Measurements from ENCODE around the gene ECHS1.
A peak's percentile ranks its signal among the peaks of the same experiment; 100 is the strongest.
"Not testable (repeated sequence)": the region's sequence is repeated elsewhere in the genome, so short reads cannot be mapped to it uniquely, and the experiment has no call there.

Gene ECHS1

GRCh38 chr10:133379801-133380666 is 6.9 kb upstream of the ECHS1 start:
- ChIA-PET CTCF (interaction anchor here (0.9 kb wide), 1 partner anchor 11 kb away, joined by 3 read pairs; no protein-coding TSS in a partner anchor), POLR2A (no interaction called here)
- DNase-seq (ENCODE audit: low read depth, low spot score): no peak
- H3K4me3 ChIP-seq (ENCODE audit: low read depth, low read length): peak overlapping the region; percentile 57
- no peak for TF ChIP-seq CTCF (IDR thresholded peaks at IDR 0.05; ENCODE audit: insufficient read depth, low read length, missing control alignments)

GRCh38 chr10:133379152-133379800 is 6.1 kb upstream of the ECHS1 start, which contains the start of gene PAOX:
Gene PAOX (plus strand): TSS chr10:133379262. CDS start chr10:133379317, 55 bp downstream.
- TF ChIP-seq CTCF (IDR thresholded peaks at IDR 0.05; ENCODE audit: insufficient read depth, low read length, missing control alignments): no peak
- H3K4me3 ChIP-seq (ENCODE audit: low read depth, low read length): peak within 1 kb of the TSS; percentile 75
- ChIA-PET CTCF (interaction anchor here (0.9 to 2.0 kb wide), 3 partner anchors 11 to 50 kb away, joined by 3 to 10 read pairs (median 3); no protein-coding TSS in a partner anchor), POLR2A (interaction anchor here (0.8 kb wide), 1 partner anchor 15 kb away, joined by 3 read pairs; the partner anchor contains the start of gene MTG1)
- no peak for DNase-seq (ENCODE audit: low read depth, low spot score)

- no peak for DNase-seq (ENCODE audit: low read depth, low spot score)
- CTCF ChIA-PET: interaction anchor here (1.5 to 2.0 kb wide), 2 partner anchors 23 to 49 kb away, joined by 3 to 10 read pairs; no protein-coding TSS in a partner anchor
- TF ChIP-seq CTCF (IDR thresholded peaks at IDR 0.05; ENCODE audit: insufficient read depth, low read length, missing control alignments): no peak
- peak overlapping the region; percentile 75 for H3K4me3 ChIP-seq (ENCODE audit: low read depth, low read length)
- POLR2A ChIA-PET: interaction anchor here (0.8 to 1.4 kb wide), 2 partner anchors 10 to 16 kb away, joined by 3 to 4 read pairs; partner anchors contain the start of gene MTG1
Observed at GRCh38 chr10:133378251-133379096, 5.3 kb upstream of the ECHS1 start.

GRCh38 chr10:133377818-133378250 is 4.7 kb upstream of the ECHS1 start:
- CTCF ChIA-PET: interaction anchor here (1.5 to 2.0 kb wide), 2 partner anchors 22 to 48 kb away, joined by 3 to 10 read pairs; no protein-coding TSS in a partner anchor
- POLR2A ChIA-PET: interaction anchor here (1.4 kb wide), 1 partner anchor 9 kb away, joined by 4 read pairs; no protein-coding TSS in a partner anchor
- no peak for TF ChIP-seq CTCF (IDR thresholded peaks at IDR 0.05; ENCODE audit: insufficient read depth, low read length, missing control alignments)
- DNase-seq (ENCODE audit: low read depth, low spot score): no peak
- peak overlapping the region; percentile 75 for H3K4me3 ChIP-seq (ENCODE audit: low read depth, low read length)

- no peak overlapping the region for H3K4me3 ChIP-seq (ENCODE audit: low read depth, low read length)
- POLR2A ChIA-PET: interaction anchor here (1.4 kb wide), 1 partner anchor 9 kb away, joined by 4 read pairs; no protein-coding TSS in a partner anchor
- DNase-seq (ENCODE audit: low read depth, low spot score): no peak
- no peak for TF ChIP-seq CTCF (IDR thresholded peaks at IDR 0.05; ENCODE audit: insufficient read depth, low read length, missing control alignments)
- CTCF ChIA-PET: interaction anchor here (2.0 kb wide), 1 partner anchor 48 kb away, joined by 10 read pairs; no protein-coding TSS in a partner anchor
Observed at GRCh38 chr10:133377025-133377817, 4.1 kb upstream of the ECHS1 start.

- POLR2A ChIA-PET; CTCF ChIA-PET; DNase-seq (ENCODE audit: low read depth, low spot score); H3K4me3 ChIP-seq (ENCODE audit: low read depth, low read length): not testable (repeated sequence)
Observed at GRCh38 chr10:133376183-133376582, 3.0 kb upstream of the ECHS1 start.

Measured in AG04449 (cell line).